HEK293 (cell line): ENCODE data around the gene COQ8B.

Experiments used
- CTCF ChIA-PET: fragments of 350-600 bp; formaldehyde crosslinking; extraction: SDS; loops from one replicate; lab custom pipeline; 2021; ENCODE audit warnings: antibody characterized with exemption; lab: Yijun Ruan, JAX
- POLR2A ChIA-PET: fragments of 300-600 bp; formaldehyde crosslinking; extraction: SDS; loops from one replicate; lab custom pipeline; 2020; ENCODE audit warnings: antibody characterized with exemption, inconsistent platforms; lab: Yijun Ruan, JAX
- H3K27ac ChIP-seq: fragments of 200-500 bp; sonication (Bioruptor generic); 2 replicates; pipeline ENCODE4 v1.5.1; 2014; ENCODE audit warnings: low read depth, low read length, control low read depth, inconsistent platforms; ENCODE audit errors: extremely low read depth
- H3K36me3 ChIP-seq, 2 experiments: fragments of 200-500 bp in 1 of 2; sonication (Bioruptor generic) in 1 of 2; 1 replicate in 1 of 2; 2 replicates in 1 of 2; pipeline ENCODE4 v1.5.1; 2014 to 2017; ENCODE audit warnings: inconsistent platforms in 2 of 2, low read length in 2 of 2; ENCODE audit not compliant: control insufficient read depth in 2 of 2, insufficient read depth in 1 of 2
- H3K4me1 ChIP-seq: fragments of 200-500 bp; sonication (Bioruptor generic); 2 replicates; pipeline ENCODE4 v1.5.1; 2014; ENCODE audit warnings: mild to moderate bottlenecking, low read length, inconsistent platforms; ENCODE audit not compliant: control insufficient read depth, insufficient read depth
- H3K4me3 ChIP-seq: 2 replicates; pipeline ENCODE4 v1.5.1; 2011; ENCODE audit warnings: low read depth, mild to moderate bottlenecking, control low read depth, low read length, moderate library complexity
- H3K9me3 ChIP-seq: fragments of 200-500 bp; sonication (Bioruptor generic); 2 replicates; pipeline ENCODE4 v1.5.1; 2014; ENCODE audit warnings: low read depth, low read length, inconsistent platforms; ENCODE audit not compliant: control insufficient read depth, insufficient read depth
- BCL11B ChIP-seq: fragments of 450-650 bp; formaldehyde crosslinking; IDR thresholded peaks from 2 replicates; pipeline ENCODE4 v1.5.1; 2016; ENCODE audit warnings: low read depth, missing biosample characterization, missing genetic modification characterization
- FEZF1 ChIP-seq: fragments of 450-650 bp; formaldehyde crosslinking; IDR thresholded peaks from 2 replicates; pipeline ENCODE4 v1.5.1; 2016; ENCODE audit warnings: missing biosample characterization, missing genetic modification characterization
- KLF9 ChIP-seq: fragments of 450-650 bp; formaldehyde crosslinking; IDR thresholded peaks from 2 replicates; pipeline ENCODE4 v1.5.1; 2016; ENCODE audit warnings: missing biosample characterization, missing genetic modification characterization, low read depth
- PBX3 ChIP-seq: sonication (generic); formaldehyde crosslinking; IDR thresholded peaks from 2 replicates; pipeline ENCODE4 v1.8.1; 2022; ENCODE audit warnings: mild to moderate bottlenecking, moderate library complexity, missing genetic modification reagents
- PRDM6 ChIP-seq: fragments of 450-650 bp; formaldehyde crosslinking; IDR thresholded peaks from 2 replicates; pipeline ENCODE4 v1.5.1; 2017; ENCODE audit warnings: missing biosample characterization, missing genetic modification characterization
- SCRT1 ChIP-seq: fragments of 450-650 bp; formaldehyde crosslinking; IDR thresholded peaks from 2 replicates; pipeline ENCODE4 v1.5.1; 2016; ENCODE audit warnings: missing biosample characterization, missing genetic modification characterization, borderline replicate concordance
- ZFHX2 ChIP-seq: fragments of 450-650 bp; formaldehyde crosslinking; conservative IDR thresholded peaks from 2 replicates; pipeline ENCODE4 v1.5.1; 2016; ENCODE audit warnings: missing biosample characterization, missing genetic modification characterization
- ZNF114 ChIP-seq: fragments of 450-650 bp; formaldehyde crosslinking; IDR thresholded peaks from 2 replicates; pipeline ENCODE4 v1.5.0; 2017; ENCODE audit warnings: missing biosample characterization, missing genetic modification characterization
- ZNF140 ChIP-seq: fragments of 450-650 bp; formaldehyde crosslinking; IDR thresholded peaks from 2 replicates; pipeline ENCODE4 v1.5.1; 2016; ENCODE audit warnings: missing biosample characterization, missing genetic modification characterization
- ZNF335 ChIP-seq: fragments of 450-650 bp; formaldehyde crosslinking; conservative IDR thresholded peaks from 2 replicates; pipeline ENCODE4 v1.5.1; 2016; ENCODE audit warnings: missing biosample characterization, missing genetic modification characterization
- ZNF341 ChIP-seq: fragments of 450-650 bp; formaldehyde crosslinking; IDR thresholded peaks from 2 replicates; pipeline ENCODE4; 2016; ENCODE audit warnings: low read depth, missing biosample characterization, missing genetic modification characterization
- ZNF37A ChIP-seq: fragments of 450-650 bp; IDR thresholded peaks from 2 replicates; pipeline ENCODE4 v1.5.1; 2018; ENCODE audit warnings: missing biosample characterization, missing genetic modification characterization
- ZNF398 ChIP-seq: fragments of 450-650 bp; formaldehyde crosslinking; IDR thresholded peaks from 2 replicates; pipeline ENCODE4 v1.5.1; 2017; ENCODE audit warnings: missing biosample characterization, missing genetic modification characterization
- ZNF548 ChIP-seq: fragments of 450-650 bp; formaldehyde crosslinking; IDR thresholded peaks from 2 replicates; pipeline ENCODE4 v1.5.1; 2016; ENCODE audit warnings: missing biosample characterization, missing genetic modification characterization
- ZNF660 ChIP-seq: fragments of 450-650 bp; IDR thresholded peaks from 2 replicates; pipeline ENCODE4 v1.5.1; 2018; ENCODE audit warnings: missing biosample characterization, mild to moderate bottlenecking, missing genetic modification characterization
- ZNF843 ChIP-seq: fragments of 450-650 bp; formaldehyde crosslinking; IDR thresholded peaks from 2 replicates; pipeline ENCODE4 v1.5.1; 2016; ENCODE audit warnings: missing biosample characterization, missing genetic modification characterization
- ZSCAN18 ChIP-seq: fragments of 450-650 bp; formaldehyde crosslinking; IDR thresholded peaks from 2 replicates; pipeline ENCODE4 v1.5.1; 2016; ENCODE audit warnings: missing biosample characterization, missing genetic modification characterization
- TF ChIP-seq, protein P1 (sequence below): fragments of 450-650 bp; formaldehyde crosslinking; IDR thresholded peaks from 2 replicates; pipeline ENCODE4 v1.5.1; 2016; ENCODE audit warnings: missing biosample characterization, missing genetic modification characterization

Gene COQ8B

DNA sequence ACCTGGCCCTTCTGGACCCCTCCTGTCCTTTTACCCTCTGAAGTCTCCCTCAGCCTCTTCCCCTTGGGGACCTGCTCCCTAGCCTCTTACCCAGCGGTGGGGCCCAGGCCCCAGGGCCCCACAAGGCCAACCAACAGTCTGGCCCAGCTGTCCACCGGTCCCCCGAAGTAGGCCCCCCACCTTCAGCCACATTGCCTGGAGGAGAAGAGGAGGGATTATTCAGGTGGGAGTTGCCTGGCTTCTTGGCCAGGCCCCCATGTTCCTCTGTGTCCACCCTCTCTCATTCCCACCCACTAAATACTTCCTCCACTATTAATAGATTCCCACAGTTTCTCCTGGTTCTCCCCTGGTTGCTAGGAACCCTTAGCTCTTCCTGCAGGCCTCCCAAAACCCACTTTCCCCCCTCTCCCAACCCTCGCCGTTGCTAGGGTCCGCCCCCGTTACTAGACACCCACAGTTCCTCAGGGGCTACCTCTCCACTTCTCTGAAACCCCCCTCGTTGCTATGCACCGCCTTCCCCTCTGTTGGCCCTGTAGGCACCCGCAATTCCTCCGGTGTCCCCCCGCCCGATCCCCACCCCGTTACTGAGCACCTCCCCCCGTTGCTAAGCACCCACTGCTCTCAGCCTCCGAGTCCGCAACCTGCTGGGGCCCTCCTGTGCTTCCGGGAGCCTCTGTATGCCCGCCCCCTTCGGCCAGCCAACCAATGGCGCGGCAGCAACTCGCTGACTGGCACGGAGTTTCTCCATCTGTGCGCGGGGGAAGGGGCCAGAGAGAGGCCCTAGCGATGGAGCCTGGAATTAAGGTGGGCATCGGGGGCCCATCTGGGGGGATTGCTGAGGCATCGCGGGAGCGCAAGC lies 2.0 kb downstream of the COQ8B start (continued):
- TF ChIP-seq ZNF660 (tag by site-specific recombination): peak; percentile 20; the same call in 1 of the 2 replicates
- peak; percentile 97 for TF ChIP-seq ZFHX2 (tag by site-specific recombination)
- TF ChIP-seq ZNF398 (tag by site-specific recombination): peak; percentile 99
- peak; percentile 17 for TF ChIP-seq ZNF843 (tag by site-specific recombination)
- TF ChIP-seq BCL11B (tag by site-specific recombination): peak; percentile 32; the same call in 1 of the 2 replicates
- peak; percentile 99 for TF ChIP-seq ZNF341 (tag by site-specific recombination)

- TF ChIP-seq KLF9 (tag by site-specific recombination) (no peak), PRDM6 (no peak), ZNF37A (tag by site-specific recombination) (no peak), SCRT1 (tag by site-specific recombination) (no peak), PBX3 (CRISPR knock-in tag) (no peak), ZNF843 (tag by site-specific recombination) (no peak), ZNF335 (tag by site-specific recombination) (no peak), ZNF114 (tag by site-specific recombination) (no peak), ZNF548 (tag by site-specific recombination) (no peak), FEZF1 (no peak), ZNF140 (tag by site-specific recombination) (no peak), ZSCAN18 (no peak)
- TF ChIP-seq, protein P1, sequence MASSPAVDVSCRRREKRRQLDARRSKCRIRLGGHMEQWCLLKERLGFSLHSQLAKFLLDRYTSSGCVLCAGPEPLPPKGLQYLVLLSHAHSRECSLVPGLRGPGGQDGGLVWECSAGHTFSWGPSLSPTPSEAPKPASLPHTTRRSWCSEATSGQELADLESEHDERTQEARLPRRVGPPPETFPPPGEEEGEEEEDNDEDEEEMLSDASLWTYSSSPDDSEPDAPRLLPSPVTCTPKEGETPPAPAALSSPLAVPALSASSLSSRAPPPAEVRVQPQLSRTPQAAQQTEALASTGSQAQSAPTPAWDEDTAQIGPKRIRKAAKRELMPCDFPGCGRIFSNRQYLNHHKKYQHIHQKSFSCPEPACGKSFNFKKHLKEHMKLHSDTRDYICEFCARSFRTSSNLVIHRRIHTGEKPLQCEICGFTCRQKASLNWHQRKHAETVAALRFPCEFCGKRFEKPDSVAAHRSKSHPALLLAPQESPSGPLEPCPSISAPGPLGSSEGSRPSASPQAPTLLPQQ (tag by site-specific recombination): no peak
- TF ChIP-seq, all 188 proteins: peak for 0
- Histone ChIP-seq H3K36me3 (peaks cover 36 to 49% of the 10 kb centered on the region in 2 experiments), H3K27ac (0 out of 2 replicates have a peak overlapping the region, but pooled peaks have one; percentile 86), H3K9me3 (no peaks in the 10 kb centered on the region), H3K4me3 (no peak overlapping the region), H3K4me1 (peaks cover 38% of the 10 kb centered on the region)
- ChIA-PET CTCF (interaction anchor here (0.6 to 1.0 kb wide), 2 partner anchors 93 to 344 kb away, joined by 3 to 4 read pairs; no protein-coding TSS in a partner anchor), POLR2A (interaction anchor here (0.6 to 0.7 kb wide), 3 partner anchors 66 to 90 kb away, joined by 3 to 9 read pairs (median 5); no protein-coding TSS in a partner anchor)
These were observed 2.7 kb downstream of the COQ8B start for GRCh38 chr19:40713939-40714338.
